ENCODE measurements around the gene RAD51AP1. TPM values are rescaled to one million over a fixed set of nuclear protein-coding genes. Genes with fewer than 3 reads are reported as not detected.

Gene RAD51AP1
- polyA plus RNA-seq, 1 donor (not counting 4 experiments of a cell fraction or from before 2014, with no cell fraction given), result 13.0 TPM

GRCh38 chr12:4563336-4563735 lies 24.6 kb downstream of the RAD51AP1 start:
- H3K9me1 ChIP-seq (ENCODE audit: control insufficient read depth, extremely low read depth, insufficient read depth, low read length), result no peaks in the 10 kb centered on the region
- DNase-seq (ENCODE audit: low read depth, low spot score) (no peak), FAIRE-seq (no peak)
- H4K20me1 ChIP-seq (ENCODE audit: control insufficient read depth, extremely low read depth, insufficient read depth, low read length), result no peaks in the 10 kb centered on the region
- dilution Hi-C loops (cut with MboI; ENCODE audit: extremely low pct_ligation_motif_present, low sequenced_read_pairs), result no loop called here
- no peak overlapping the region for H3K4me2 ChIP-seq (ENCODE audit: control insufficient read depth, extremely low read depth, insufficient read depth, low read depth, low read length)
- no peaks in the 10 kb centered on the region for H3K79me2 ChIP-seq (ENCODE audit: control insufficient read depth, insufficient read depth, low read length)
- H3K9me3 ChIP-seq (ENCODE audit: control insufficient read depth, low read depth, low read length), result no peaks in the 10 kb centered on the region
- H3K4me3 ChIP-seq (ENCODE audit: control insufficient read depth in 2 of 3, extremely low read depth in 1 of 3, insufficient read depth in 2 of 3, low read depth in 1 of 3, low read length in 3 of 3), result no peak overlapping the region
- no peaks in the 10 kb centered on the region for H3K4me1 ChIP-seq (ENCODE audit: control insufficient read depth, extremely low read depth, insufficient read depth, low read length)
- peaks cover 4% of the 10 kb centered on the region for H3K27me3 ChIP-seq (ENCODE audit: control insufficient read depth, extremely low read depth, insufficient read depth, low read length)
- TF ChIP-seq, protein P1, sequence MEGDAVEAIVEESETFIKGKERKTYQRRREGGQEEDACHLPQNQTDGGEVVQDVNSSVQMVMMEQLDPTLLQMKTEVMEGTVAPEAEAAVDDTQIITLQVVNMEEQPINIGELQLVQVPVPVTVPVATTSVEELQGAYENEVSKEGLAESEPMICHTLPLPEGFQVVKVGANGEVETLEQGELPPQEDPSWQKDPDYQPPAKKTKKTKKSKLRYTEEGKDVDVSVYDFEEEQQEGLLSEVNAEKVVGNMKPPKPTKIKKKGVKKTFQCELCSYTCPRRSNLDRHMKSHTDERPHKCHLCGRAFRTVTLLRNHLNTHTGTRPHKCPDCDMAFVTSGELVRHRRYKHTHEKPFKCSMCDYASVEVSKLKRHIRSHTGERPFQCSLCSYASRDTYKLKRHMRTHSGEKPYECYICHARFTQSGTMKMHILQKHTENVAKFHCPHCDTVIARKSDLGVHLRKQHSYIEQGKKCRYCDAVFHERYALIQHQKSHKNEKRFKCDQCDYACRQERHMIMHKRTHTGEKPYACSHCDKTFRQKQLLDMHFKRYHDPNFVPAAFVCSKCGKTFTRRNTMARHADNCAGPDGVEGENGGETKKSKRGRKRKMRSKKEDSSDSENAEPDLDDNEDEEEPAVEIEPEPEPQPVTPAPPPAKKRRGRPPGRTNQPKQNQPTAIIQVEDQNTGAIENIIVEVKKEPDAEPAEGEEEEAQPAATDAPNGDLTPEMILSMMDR (optimal IDR thresholded peaks at IDR 0.05 in 1 of 3, IDR thresholded peaks at IDR 0.05 in 1 of 3, conservative IDR thresholded peaks at IDR 0.05 in 1 of 3; ENCODE audit: extremely low read depth in 1 of 3, insufficient read depth in 2 of 3, low read length in 3 of 3), result no peak
- no peak for TF ChIP-seq EZH2 (IDR thresholded peaks at IDR 0.05; ENCODE audit: low read length)
- no peak overlapping the region for H2AFZ ChIP-seq (ENCODE audit: control insufficient read depth, low read length)
- H3K9ac ChIP-seq (ENCODE audit: control insufficient read depth, extremely low read depth, insufficient read depth, low read length), result no peak overlapping the region
- no peaks in the 10 kb centered on the region for H3K36me3 ChIP-seq (ENCODE audit: control insufficient read depth in 2 of 2, extremely low read depth in 1 of 2, insufficient read depth in 2 of 2, low read length in 2 of 2)
- H3K27ac ChIP-seq (ENCODE audit: control insufficient read depth, insufficient read depth, low read length), result no peak overlapping the region

DNA sequence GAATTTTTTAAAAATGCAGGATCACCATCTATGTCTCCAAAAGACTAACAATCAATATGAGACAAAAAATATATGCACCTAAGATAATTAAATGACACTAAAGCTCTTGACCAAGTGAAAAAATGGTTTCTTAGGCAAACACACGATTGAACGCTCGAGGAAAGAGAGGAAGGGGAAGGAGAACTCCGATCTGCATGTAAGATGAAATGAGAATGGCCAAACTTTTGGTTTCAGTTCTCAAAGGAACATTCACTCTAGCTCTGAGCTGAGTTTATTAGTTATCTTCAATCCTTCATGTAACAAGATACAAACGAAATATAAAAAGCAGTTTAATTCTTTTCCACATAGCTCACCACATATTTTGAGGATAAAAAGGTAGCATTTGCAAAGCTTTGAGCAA lies 26.1 kb downstream of the RAD51AP1 start:
- dilution Hi-C loops (cut with MboI; ENCODE audit: extremely low pct_ligation_motif_present, low sequenced_read_pairs), result no loop called here
- TF ChIP-seq EZH2 (IDR thresholded peaks at IDR 0.05; ENCODE audit: low read length), result no peak
- TF ChIP-seq, protein P1 (optimal IDR thresholded peaks at IDR 0.05 in 1 of 3, IDR thresholded peaks at IDR 0.05 in 1 of 3, conservative IDR thresholded peaks at IDR 0.05 in 1 of 3; ENCODE audit: extremely low read depth in 1 of 3, insufficient read depth in 2 of 3, low read length in 3 of 3), result no peak
- Histone ChIP-seq H3K4me1 (ENCODE audit: control insufficient read depth, extremely low read depth, insufficient read depth, low read length) (no peaks in the 10 kb centered on the region), H3K4me2 (ENCODE audit: control insufficient read depth, extremely low read depth, insufficient read depth, low read depth, low read length) (no peak overlapping the region), H3K4me3 (ENCODE audit: control insufficient read depth in 2 of 3, extremely low read depth in 1 of 3, insufficient read depth in 2 of 3, low read depth in 1 of 3, low read length in 3 of 3) (no peak overlapping the region), H3K36me3 (ENCODE audit: control insufficient read depth in 2 of 2, extremely low read depth in 1 of 2, insufficient read depth in 2 of 2, low read length in 2 of 2) (no peaks in the 10 kb centered on the region), H3K27ac (ENCODE audit: control insufficient read depth, insufficient read depth, low read length) (no peak overlapping the region), H3K9me1 (ENCODE audit: control insufficient read depth, extremely low read depth, insufficient read depth, low read length) (no peaks in the 10 kb centered on the region), H3K27me3 (ENCODE audit: control insufficient read depth, extremely low read depth, insufficient read depth, low read length) (peaks cover 4% of the 10 kb centered on the region), H2AFZ (ENCODE audit: control insufficient read depth, low read length) (no peak overlapping the region), H3K79me2 (ENCODE audit: control insufficient read depth, insufficient read depth, low read length) (no peaks in the 10 kb centered on the region), H4K20me1 (ENCODE audit: control insufficient read depth, extremely low read depth, insufficient read depth, low read length) (no peaks in the 10 kb centered on the region), H3K9me3 (ENCODE audit: control insufficient read depth, low read depth, low read length) (no peaks in the 10 kb centered on the region), H3K9ac (ENCODE audit: control insufficient read depth, extremely low read depth, insufficient read depth, low read length) (no peak overlapping the region)
- FAIRE-seq (no peak), DNase-seq (ENCODE audit: low read depth, low spot score) (no peak)
